DMS 273 treated with DMSO at 0.1 percent for 48 hours (cell line): ENCODE data around the gene MMP23B.

ENCODE experiments used
- DNase-seq: peaks from one replicate; lab custom pipeline; 2025; lab: John Stamatoyannopoulos, UW

The MMP23B gene

GRCh38 chr1:1602968-1603506, 28.9 kb upstream of the MMP23B start:
- no peak for DNase-seq

- DNase-seq = no peak
These were observed 28.2 kb upstream of the MMP23B start for GRCh38 chr1:1603671-1604373.

- no peak for DNase-seq
These were observed 27.5 kb upstream of the MMP23B start for GRCh38 chr1:1604374-1605033.

DNA sequence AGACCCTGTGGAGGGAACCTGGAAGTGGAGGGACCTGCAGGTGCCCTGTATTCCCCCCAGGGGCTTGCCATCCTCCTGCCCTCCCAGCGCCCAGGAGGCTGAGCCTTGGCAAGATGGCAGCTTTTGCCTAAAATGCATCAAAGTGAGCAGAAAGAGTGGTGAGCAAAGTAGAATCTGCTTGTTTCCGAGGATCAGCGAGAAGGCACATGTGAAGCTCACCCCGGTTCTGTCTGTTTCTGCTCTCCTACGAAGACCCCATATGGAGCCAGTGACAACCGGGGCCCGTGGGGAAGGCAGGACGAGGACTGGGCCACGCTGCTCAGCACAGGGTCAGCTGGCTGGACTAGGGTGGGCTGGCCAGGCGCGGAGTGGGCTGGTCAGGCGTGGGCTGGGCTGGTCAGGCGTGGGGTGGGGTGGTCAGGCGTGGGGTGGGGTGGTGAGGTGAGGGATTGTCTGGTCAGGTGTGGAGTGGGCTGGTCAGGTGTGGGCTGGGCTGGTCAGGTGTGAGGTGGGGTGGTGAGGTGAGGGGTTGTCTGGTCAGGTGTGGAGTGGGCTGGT, 26.9 kb upstream of the MMP23B start:
- DNase-seq = no peak

GRCh38 chr1:1605724-1606123, 26.2 kb upstream of the MMP23B start:
- DNase-seq = no peak

- DNase-seq = no peak
These were observed 25.7 kb upstream of the MMP23B start for GRCh38 chr1:1606232-1606631.

DNA sequence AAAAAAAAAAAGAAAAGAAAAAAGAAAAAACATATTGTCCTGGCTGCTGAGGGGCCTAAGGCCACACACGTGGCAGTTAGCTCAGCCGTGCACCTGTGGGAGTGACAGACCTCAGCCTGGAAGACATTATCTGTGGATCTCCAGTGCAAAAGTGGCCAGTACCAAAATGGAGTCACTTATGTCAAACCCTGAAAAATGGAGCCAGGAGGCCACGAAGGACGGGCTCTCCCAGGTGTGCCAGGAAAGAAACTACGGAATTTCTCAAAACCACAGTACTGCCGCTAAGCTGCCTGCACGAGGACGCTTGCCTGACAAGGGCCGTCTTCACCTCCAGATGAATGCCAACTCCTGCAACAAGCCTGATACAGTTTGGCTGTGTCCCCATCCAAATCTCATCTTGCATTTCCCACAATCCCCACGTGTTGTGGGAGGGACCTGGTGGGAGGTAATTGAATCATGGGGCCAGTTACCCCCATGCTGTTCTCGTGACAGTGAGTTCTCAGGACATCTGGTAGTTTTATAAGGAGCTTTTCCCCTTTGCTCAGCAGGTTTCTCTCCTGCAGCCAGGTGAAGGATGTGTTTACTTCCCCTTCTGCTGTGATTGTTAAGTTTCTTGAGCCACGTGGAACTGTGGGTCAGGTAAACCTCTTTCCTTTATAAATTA, 22.0 kb upstream of the MMP23B start:
- no peak for DNase-seq

- no peak for DNase-seq
These were observed 21.2 kb upstream of the MMP23B start for GRCh38 chr1:1610796-1611195.

DNA sequence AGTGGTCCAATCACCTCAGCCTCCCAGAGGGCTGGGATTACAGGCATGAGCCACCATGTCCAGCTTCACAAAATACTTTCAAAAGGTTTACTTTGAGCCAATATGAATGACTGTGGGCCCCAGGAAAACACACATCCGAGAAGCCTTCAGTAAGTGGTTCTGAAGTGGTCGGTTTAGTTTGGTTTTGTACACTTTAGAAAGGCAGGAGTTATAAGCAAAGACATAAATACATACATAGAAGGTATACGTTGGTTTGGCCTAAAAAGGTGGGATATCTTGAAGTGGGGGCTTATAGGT, 19.9 kb upstream of the MMP23B start:
- no peak for DNase-seq

DNA sequence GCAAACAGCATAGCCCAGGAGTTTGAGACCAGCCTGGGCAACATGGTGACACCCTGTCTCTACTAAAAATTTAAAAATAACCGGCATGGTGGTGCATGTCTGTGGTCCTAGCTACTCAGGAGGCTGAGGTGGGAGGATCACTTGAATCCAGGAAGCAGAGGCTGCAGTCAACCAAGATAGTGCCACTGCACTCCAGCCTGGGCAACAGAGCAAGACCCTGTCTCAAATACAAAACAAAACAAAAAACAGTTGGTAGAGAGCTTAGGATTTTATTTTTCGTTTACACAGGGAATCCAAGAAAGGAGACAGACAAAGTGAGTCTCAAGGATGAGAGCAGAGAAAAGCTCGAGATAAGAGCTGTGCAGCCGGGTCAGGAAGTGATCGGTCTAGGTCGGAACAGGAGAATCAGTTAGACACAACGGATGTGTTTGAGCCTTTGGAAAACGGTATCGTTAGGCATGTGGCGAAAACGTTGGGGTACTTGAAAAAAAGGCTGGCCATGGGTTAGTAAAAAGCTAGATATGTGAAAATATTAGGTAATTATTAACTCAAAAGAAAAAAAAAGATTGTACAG, 18.4 kb upstream of the MMP23B start:
- no peak for DNase-seq

DNA sequence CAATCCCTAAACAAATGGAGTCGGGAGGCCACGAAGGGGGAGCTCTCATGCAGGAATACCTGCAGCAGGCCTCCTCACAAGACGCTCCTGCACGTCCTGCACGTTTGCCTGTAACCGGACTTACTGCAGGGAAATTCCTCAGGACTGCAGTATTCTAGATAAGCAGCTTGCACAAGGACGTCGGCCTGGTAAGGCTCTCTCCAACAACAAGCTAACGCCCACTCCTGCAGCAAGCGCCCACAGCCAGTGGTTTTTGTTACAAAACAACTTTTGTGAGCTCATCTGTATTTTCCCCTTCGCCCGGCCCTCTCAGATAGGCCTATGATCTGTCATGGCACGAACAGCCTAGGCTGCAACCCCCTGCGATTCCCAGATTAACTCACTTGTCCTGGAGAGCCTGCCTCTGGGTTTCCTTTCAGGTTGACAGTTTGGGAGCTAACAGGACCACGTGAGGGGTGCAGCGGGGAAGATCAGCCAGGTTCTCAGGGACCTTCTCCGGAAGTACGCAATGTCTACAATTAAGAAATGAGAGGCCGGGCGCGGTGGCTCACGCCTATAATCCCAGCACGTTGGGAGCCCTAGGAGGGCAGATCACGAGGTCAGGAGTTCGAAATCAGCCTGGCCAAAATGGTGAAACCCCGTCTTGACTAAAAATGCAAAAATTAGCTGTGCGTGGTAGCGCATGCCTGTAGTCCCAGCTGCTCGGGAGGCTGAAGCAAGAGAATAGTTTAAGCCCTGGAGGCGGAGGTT, 17.6 kb upstream of the MMP23B start:
- no peak for DNase-seq

DNA sequence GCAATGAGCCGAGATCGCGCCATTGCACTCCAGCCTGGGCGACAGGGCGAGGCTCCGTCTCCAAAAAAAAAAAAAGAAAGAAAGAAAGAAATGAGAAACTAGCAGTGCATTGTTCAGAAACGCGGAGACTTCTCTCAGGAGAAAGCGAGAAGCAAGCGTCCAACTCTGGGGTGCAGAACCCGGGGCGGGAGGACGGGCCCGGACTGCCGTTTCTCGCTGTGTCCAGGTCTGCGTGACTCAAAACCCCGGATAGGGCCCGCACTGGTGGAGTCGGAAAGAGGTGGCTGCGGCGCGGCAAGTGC, 17.1 kb upstream of the MMP23B start:
- DNase-seq = no peak

DNA sequence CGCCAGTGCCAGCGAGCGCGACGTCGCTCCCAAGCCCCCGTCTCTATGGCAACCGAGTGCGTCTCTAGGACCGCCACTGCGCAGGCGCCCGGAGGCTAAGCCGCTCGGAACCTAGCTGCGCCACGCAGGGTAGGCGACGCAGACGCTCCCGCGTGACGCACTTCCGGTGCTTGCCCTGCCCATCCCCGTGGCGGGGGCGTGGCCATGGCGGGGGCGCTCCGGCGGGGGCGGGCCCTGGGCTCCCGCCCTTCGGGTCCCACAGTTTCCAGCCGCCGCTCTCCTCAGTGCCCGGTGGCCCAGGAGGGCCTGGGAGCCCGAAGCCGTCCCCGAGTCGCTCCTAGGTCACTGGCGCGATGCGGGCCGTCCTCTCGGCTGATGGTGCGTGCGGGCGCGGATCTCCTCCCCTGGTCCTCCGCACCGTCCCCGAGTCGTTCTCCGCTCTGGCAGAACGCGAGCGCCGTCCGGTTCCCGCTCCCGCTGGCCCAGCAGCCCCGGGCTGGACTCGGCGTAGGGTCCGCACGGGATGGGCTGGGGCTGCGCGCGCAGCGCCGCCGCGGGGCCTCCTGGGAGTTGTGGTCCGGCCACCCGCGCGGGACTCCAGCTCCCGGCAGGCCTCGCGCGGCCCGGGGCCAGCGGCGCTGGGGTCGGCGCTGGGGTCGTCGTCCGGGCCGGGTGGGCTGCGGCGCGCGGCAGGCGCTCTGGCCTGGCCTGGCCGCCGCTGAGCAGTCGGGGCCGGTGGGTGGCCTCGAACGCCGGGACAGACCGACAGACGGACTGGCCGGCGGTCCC, 16.5 kb upstream of the MMP23B start, which contains the start of gene MIB2:
Gene MIB2 (plus strand): TSS at position 245 of the 789 bp plus-strand sequence. CDS start 7,953 bp downstream, outside the sequence.
- peak; percentile 84 for DNase-seq

DNA sequence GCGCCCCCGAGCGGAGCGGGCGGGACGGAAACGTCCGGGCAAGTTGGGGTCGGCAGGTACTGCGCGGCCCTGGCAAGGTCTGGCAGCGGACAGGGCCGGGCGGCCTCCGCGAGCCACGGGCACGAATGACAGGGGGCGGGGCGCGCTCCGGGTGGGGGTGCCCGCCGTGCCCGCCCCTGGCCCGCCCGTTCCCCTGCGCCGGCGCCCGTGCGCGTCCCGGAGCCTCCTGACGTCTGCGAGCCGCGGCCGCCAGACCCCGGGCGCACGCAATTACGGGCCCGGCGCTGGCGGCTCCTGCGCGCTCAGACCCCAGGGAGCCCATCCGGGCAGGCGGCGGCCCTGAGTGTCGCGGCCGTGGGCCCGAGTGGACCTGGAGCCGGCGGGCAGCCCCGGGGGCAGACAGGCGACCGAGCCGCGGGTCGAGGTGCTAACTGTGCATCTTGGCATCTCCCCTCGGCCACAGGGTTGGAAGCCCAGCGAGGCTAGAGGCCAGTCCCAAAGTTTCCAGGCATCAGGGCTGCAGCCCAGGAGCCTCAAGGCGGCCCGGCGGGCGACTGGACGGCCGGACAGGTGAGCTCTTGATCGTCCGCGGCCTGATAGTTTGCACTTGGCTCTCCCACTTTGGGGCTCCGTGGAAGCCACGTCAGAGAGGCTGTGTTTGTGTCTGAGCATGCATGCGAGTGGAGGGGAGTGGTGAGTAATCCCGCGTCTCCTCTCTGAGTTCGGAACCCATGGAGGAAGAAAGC, 15.8 kb upstream of the MMP23B start:
- no peak for DNase-seq

DNA sequence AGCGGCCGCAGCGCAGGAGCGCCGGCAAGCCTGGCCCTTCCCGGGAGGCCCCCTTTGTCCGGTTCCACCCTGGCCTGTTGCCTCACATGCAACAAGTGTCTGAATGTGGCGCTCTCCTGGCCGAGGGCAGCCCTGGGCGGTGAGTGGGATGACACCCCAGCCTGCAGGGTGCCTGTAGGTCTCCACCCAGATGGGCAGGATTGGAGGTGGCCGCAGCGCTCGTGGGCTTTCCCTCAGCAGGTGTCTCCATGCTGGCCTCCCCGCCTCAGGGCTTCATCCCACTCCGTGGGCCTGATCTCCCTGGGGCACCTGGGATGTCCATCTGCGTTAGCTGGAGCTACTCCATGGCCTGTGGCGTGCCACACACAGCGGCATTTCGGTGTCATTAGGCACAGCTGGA, 15.1 kb upstream of the MMP23B start:
- DNase-seq = no peak

GRCh38 chr1:1617516-1617915, 14.5 kb upstream of the MMP23B start:
- DNase-seq = no peak

- no peak for DNase-seq
These were observed 14.0 kb upstream of the MMP23B start for GRCh38 chr1:1617925-1618324.

GRCh38 chr1:1618396-1619068, 13.4 kb upstream of the MMP23B start:
- DNase-seq = no peak

GRCh38 chr1:1619917-1620361, 12.0 kb upstream of the MMP23B start:
- no peak for DNase-seq
